Measurements from ENCODE around the gene TNRC18. TPM values are rescaled to one million over a fixed set of nuclear protein-coding genes. Genes with fewer than 3 reads are reported as not detected.
A peak's percentile ranks its signal among the peaks of the same experiment; 100 is the strongest.

The TNRC18 gene
- total and polyA plus RNA-seq, 9 of the 15 experiments (the other 6 are each of a cell fraction or from before 2014, with no cell fraction given) = 0.03 to 43.2 (median 18.0) TPM

- TF ChIP-seq BCLAF1 (IDR thresholded peaks at IDR 0.05; ENCODE audit: borderline replicate concordance in 1 of 2, control insufficient read depth in 1 of 2, low read depth in 2 of 2, low read length in 1 of 2) (no peak), NCOA4 (IDR thresholded peaks at IDR 0.05; ENCODE audit: partially characterized antibody) (no peak), ATF2 (CRISPR knock-in tag; IDR thresholded peaks at IDR 0.05) (no peak), MXI1 (IDR thresholded peaks at IDR 0.05; ENCODE audit: low read depth, low read length) (no peak), ZBTB7A (IDR thresholded peaks at IDR 0.05; ENCODE audit: borderline replicate concordance, control insufficient read depth, low read depth, low read length) (0 out of 2 replicates have a peak, but pooled peaks have one; percentile 6), RBM39 (optimal IDR thresholded peaks at IDR 0.05; ENCODE audit: low read depth, low read length) (no peak), TRIM24 (IDR thresholded peaks at IDR 0.05) (no peak), TEAD1 (CRISPR knock-in tag; IDR thresholded peaks at IDR 0.05) (no peak), ZNF407 (IDR thresholded peaks at IDR 0.05; ENCODE audit: low read depth) (no peak), HEY1 (CRISPR knock-in tag; IDR thresholded peaks at IDR 0.05; ENCODE audit: borderline replicate concordance) (no peak), ZNF717 (CRISPR knock-in tag; IDR thresholded peaks at IDR 0.05) (no peak)
Measured at GRCh38 chr7:5457245-5457735, 33.7 kb upstream of the TNRC18 start (continued).
